GM18511 (cell line): ENCODE data around the gene KCP.

Experiments
- ATAC-seq: cut with Tn5 transposase; IDR thresholded peaks from one replicate; pipeline ENCODE4 v1.9.1; 2021; ENCODE audit warnings: mild to moderate bottlenecking, moderate library complexity; ENCODE audit not compliant: unreplicated experiment

Gene KCP

DNA sequence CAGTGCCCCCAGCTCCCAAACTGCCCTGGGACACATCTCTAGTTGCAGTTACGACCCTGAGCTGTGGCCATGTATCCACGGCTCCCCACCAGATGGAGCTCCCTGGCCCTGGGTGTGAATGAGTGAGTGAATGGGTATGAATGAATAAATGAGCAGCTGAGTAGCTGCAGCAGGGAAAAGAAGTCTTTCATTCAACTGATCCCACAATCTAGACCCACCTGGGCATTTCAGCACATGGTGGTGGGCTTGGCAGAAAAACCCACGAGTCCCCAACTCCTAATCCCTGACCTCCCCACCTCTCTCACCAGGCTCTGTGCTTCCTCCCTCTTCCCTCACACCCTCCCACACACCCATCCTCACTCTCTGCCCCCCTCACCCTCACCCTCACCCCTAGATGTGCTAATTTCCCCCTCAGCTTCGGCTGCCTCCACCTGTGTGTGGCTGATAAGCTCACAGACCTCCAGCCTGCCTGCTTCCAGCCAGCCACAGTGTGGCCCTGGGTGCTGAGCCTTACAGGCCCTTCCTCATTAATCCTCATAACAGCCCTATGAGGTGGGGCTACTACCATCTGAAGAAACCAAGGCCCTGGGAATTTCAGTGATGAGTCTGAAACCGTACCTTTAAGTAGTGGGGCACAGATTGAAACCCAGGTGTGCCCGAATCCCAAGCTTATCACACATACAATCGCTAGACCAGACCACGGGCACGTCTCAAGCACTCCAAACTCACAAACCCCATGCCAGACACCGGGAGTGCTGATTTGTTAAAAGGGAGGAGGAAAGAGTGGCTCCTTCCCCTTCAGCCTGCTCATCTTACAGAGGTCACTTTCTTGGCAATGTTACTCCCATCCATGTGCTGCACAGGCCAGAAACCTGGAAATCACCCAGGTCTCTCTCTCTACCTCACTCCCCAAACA lies 50.1 kb downstream of the KCP start:
- ATAC-seq = no peak

DNA sequence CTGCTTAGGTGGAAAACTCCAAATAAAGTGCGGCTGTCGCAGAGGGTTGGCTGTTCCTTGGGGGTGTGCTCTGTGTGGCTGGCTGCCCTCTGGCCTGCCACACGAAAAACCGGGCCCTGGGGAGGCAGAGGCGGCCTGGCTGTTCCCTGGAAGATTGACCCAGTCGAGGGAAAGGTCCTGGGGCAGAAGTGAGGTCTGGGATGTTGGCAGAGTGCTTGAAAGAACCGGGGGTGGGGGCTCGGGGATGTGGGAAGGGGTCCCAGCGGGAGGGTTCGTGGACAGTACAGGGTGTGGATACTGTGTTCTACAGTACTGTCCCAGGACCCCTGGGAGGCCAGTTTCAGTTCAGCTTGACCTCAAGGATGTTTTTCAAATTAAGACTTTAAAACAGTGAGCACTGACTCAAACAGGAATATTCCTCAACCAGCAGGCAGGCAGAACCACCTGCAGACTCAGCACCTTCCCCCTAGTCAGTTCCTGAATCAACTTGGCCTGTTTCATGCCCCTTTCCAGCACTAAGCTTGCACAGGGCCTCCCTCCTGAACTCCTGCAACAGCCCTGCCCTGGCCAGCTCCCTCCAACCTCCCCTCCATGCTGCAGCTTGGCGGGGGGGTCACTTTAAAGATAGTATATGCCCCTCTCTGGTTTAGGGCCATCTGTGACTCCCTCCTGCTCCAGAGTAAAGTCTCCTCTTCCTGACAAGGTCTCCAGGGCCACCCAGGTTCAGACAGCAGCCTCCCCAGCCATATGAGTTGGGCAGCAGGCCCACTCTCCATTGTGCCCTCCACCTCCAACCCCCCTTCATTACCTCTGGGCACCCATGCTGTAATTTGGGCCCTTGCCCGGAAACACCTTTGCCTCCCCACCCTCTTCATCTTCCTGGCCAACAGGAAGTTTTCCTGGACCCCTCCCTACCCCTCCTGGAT lies 51.0 kb downstream of the KCP start:
- ATAC-seq = no peak

DNA sequence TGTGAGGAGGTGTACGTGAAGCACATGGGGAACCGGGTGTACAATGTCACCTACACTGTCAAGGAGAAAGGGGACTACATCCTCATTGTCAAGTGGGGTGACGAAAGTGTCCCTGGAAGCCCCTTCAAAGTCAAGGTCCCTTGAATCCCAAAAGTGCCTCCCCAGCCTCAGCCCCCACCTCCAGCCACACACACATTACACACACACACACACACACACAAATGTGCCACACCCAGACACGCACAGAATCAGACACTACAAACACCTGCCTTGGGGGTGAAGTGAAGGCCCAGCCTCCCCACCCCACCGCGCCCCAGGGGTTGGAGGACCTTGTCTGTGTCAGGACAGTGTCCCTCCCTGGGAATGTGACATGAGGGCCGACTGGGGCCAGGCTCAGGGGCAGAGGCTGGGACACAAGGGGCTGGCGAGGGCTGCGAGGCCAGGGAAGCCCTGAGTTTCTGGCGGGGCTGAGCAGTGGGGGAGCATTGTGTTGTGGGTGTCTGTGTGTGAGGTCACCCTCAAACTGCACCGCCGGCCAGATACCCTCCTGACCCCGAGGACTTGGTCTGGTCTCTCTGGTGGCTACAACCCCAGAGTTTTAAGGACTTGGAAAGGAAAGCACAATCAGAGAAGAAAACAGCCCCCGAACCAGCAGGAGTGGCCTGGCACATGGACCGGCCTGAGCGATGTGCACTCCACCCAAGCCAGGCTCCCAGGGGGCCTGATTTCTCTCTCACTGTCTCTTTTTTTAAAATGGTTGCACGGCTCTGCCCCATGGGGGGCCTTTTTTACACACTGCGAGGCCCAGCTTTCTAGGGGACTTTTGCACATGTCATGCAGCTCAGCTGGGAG lies 51.9 kb downstream of the KCP start:
- no peak for ATAC-seq

DNA sequence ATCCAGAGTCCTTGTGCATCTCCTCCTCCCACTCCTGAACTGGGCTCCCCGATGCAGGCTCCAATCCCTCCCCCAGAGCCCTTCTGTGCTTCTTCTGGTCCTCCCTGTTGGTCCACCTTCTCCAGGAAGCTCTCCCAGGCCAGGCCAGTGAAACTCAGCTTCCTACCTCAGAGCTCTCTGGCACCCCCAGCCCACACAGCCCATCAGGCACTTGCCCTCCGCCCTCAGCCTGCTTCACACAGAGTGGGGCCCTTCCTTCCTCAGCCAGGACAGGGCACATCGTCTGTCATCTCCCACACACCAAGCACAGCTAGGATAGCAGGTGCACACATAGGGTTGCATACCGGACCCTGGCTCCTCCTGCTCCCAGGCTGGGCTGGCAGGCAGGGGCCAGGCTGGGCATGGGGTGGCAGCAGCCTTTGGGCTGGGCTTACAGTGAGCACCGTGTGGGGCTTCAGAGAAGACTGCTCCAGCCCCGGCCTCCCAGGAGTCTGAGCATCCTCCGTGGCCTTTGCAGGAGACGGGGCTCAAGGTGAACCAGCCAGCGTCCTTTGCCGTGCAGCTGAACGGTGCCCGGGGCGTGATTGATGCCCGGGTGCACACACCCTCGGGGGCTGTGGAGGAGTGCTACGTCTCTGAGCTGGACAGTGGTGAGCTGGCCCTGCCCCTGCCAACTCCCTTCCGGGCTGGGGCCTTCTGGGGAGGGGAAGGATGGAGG lies 54.3 kb downstream of the KCP start:
- ATAC-seq = no peak

DNA sequence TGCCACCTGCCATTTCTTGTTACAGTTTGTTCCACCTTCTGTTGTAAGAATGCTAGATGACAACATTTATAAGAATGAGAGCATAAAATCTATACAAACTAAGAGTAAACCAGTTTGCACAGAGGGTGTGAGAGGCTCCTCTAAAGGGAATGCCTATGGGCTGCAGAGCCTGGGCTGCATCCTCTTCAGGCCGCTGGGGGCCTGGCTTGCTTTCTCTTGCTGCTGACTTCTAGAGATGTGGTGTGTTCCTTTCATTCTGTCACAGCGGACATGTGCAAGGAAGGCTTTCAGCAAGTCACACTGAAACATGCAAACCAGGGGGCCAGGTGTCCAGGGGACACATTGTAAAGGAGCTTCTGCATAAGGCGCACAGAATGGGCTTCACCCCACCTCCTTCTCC lies 55.0 kb downstream of the KCP start:
- no peak for ATAC-seq

DNA sequence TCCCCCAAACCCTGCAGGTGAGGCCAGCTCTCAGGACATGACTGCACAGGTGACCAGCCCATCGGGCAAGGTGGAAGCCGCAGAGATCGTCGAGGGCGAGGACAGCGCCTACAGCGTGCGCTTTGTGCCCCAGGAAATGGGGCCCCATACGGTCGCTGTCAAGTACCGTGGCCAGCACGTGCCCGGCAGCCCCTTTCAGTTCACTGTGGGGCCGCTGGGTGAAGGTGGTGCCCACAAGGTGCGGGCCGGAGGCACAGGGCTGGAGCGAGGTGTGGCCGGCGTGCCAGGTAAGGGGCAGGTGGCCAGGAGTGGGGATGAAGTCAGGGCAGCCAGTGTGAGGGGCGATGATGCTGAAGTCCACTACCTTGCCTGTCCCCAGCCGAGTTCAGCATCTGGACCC lies 56.1 kb downstream of the KCP start:
- ATAC-seq = no peak

DNA sequence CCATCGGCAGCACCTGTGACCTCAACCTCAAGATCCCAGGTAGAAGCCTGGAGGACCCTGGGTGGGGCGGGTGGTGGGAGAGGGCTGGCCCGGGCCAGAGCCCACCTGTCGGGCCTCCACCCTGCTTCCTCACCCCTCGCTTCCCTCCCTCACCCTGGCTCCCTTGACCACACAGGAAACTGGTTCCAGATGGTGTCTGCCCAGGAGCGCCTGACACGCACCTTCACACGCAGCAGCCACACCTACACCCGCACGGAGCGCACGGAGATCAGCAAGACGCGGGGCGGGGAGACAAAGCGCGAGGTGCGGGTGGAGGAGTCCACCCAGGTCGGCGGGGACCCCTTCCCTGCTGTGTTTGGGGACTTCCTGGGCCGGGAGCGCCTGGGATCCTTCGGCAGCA lies 56.7 kb downstream of the KCP start:
- no peak for ATAC-seq

DNA sequence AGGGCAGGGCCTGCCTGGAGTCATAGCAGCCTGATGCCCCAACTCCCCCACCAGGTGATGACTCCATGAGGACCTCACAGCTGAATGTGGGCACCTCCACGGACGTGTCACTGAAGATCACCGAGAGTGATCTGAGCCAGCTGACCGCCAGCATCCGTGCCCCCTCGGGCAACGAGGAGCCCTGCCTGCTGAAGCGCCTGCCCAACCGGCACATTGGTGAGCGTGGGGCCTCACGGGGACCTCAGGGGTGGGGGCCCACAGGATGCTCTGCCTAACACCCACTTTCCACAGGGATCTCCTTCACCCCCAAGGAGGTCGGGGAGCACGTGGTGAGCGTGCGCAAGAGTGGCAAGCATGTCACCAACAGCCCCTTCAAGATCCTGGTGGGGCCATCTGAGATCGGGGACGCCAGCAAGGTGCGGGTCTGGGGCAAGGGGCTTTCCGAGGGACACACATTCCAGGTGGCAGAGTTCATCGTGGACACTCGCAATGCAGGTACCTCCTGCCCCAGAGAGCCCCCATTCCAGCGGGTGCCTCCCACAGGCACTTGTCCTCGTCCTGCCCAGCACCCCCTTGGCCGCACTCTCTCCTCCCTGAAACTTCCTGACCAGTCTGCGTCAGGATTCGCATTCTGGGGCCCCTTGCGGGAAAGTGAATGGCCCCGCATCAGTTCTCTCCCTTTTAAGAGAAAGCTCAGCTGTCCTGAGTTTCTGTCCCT lies 57.8 kb downstream of the KCP start:
- ATAC-seq = no peak

DNA sequence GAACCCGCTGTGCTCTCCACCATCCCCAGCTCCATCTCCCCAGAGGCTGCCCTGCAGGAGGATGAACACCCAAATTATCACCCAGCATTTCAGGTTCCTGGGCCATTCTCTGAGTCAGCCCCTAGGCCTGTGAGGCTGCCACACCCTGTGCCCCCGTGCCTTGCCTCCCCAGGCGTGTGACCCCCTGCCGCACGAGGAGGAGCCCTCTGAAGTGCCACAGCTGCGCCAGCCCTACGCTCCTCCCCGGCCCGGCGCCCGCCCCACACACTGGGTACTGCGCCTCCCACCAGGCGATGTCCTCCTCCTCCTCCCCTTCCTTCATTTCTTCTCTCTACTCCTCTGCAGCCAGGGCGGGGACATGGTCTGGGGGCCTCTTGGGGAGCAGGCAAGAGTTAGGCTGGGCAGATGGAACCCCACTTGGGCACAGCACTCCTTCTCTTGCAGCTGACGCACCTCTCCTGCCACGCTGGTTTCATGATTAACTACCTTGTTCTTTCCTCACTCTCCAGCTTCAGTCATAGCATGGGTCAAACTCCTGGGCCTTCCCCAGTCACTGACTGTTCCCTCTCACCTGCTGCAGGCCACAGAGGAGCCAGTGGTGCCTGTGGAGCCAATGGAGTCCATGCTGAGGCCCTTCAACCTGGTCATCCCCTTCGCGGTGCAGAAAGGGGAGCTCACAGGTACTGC lies 60.6 kb downstream of the KCP start:
- no peak for ATAC-seq

DNA sequence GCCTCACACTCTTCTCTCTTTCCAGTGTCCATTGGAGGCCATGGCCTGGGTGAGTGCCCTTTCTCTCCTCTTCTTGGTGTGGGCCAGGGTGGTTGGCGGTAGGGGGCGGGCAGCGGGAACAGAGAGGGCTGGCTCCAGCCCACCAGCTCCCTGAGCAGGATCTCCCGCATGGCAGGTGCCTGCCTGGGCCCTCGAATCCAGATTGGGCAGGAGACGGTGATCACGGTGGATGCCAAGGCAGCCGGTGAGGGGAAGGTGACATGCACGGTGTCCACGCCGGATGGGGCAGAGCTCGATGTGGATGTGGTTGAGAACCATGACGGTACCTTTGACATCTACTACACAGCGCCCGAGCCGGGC lies 61.4 kb downstream of the KCP start:
- ATAC-seq = no peak

DNA sequence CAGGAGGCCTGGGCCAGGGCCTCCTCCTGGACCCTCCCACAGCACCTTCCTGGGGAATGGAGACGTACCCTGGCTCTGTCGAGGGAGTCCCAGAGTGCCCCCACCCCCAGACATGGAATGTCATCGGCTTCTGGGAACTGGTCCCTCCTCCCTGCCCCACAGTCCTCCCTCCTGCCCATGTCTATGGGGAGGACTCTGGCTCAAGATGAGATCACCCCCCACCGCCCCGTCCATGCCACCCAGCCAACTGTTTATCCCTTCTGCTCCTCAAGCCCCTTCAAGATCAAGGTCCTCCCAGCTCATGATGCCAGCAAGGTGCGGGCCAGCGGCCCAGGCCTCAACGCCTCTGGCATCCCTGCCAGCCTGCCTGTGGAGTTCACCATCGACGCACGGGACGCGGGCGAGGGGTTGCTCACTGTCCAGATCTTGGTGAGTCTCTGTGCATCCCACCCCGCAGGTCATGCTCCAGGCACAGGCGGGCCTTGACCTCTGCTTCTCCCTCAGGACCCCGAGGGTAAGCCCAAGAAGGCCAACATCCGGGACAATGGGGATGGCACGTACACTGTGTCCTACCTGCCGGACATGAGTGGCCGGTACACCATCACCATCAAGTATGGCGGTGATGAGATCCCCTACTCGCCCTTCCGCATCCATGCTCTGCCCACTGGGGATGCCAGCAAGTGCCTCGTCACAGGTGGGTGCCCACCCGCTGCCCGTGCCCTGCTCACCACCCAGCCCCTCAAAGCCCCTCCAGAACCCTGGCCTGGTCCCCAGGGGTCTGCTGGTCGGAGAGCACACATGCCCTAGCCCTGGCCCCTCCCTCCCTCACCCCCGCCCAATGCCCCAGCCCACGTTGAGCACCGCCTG lies 62.0 kb downstream of the KCP start:
- no peak for ATAC-seq

DNA sequence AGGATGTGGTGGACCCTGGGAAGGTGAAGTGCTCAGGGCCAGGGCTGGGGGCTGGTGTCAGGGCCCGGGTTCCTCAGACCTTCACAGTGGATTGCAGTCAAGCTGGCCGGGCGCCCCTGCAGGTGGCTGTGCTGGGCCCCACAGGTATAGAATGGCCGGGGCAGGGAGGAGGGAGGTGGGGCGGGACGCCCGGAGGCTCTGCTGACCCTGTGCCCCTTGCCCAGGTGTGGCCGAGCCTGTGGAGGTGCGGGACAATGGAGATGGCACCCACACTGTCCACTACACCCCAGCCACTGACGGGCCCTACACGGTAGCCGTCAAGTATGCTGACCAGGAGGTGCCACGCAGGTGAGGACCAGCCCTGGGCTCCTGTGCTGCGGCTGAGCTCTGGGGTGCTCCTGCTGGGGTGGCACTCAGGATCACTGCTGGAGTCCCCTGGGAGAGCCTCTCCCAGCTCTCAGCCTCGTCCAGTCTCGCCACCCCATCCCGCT lies 62.7 kb downstream of the KCP start:
- ATAC-seq = no peak

DNA sequence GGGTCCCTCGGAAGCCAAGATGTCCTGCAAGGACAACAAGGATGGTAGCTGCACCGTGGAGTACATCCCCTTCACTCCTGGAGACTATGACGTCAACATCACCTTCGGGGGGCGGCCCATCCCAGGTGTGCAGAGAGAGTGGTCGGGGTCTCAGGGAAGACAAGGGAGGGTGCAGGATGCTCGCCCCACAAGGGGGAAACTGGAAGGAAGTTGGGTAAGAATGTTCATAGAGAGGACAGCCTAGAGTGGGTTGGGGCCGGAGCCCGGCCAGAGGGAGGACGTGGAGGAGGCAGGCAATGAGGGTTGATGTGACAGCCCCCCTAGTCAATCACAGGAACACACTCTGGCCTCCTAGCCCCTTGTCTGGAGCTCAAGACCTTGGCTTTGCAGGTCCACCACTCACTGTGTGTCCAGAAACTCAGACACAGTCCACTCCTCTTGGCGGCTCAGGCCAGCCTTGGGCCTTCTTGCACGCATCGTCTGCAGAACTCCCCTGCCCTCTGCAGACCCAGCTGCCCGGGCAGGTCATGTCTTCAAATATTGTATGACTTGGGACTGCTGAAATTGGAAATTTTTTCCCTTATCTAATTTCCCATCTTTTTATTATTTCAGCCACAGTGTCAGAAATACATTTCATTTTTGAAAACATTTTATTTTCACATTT lies 63.6 kb downstream of the KCP start:
- ATAC-seq = no peak

DNA sequence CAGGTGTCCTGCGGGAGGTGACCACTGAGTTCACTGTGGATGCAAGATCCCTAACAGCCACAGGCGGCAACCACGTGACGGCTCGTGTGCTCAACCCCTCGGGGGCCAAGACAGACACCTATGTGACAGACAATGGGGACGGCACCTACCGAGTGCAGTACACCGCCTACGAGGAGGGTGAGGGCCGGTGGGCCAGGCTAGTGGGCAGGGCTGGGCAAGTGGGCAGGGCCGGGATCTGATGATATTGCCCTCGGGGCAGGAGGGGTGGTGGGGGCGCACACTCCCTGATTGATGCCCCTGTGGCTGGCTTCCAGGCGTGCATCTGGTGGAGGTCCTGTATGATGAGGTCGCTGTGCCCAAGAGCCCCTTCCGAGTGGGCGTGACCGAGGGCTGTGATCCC lies 64.5 kb downstream of the KCP start:
- ATAC-seq = no peak

DNA sequence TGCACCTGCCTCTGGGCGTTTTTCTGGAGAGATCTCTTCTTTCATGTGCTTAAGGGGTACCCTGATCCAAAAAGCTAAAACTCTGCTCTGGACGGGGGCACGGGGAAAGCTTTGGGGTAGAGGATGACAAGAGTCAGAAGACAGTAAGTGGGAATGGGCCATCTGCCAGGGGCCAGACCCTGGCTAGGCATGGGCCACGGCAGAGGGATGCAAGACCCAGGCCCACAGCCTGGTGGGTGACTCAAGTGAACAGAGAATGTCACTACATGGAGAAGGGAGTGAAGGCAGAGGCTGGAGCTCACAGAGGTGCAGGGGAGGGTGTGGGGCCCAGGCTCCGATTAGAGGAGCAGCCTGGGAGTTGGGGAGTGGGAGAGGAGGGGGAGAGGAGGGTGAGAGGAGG lies 65.0 kb downstream of the KCP start:
- ATAC-seq = no peak

DNA sequence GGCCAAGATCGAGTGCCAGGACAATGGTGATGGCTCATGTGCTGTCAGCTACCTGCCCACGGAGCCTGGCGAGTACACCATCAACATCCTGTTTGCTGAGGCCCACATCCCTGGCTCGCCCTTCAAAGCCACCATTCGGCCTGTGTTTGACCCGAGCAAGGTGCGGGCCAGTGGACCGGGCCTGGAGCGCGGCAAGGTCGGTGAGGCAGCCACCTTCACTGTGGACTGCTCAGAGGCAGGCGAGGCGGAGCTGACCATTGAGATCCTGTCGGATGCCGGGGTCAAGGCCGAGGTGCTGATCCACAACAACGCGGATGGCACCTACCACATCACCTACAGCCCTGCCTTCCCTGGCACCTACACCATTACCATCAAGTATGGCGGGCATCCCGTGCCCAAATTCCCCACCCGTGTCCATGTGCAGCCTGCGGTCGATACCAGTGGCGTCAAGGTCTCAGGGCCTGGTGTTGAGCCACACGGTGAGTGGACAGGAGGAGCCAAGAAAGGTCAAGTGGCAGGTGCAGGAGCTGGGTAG lies 65.7 kb downstream of the KCP start:
- ATAC-seq = no peak

DNA sequence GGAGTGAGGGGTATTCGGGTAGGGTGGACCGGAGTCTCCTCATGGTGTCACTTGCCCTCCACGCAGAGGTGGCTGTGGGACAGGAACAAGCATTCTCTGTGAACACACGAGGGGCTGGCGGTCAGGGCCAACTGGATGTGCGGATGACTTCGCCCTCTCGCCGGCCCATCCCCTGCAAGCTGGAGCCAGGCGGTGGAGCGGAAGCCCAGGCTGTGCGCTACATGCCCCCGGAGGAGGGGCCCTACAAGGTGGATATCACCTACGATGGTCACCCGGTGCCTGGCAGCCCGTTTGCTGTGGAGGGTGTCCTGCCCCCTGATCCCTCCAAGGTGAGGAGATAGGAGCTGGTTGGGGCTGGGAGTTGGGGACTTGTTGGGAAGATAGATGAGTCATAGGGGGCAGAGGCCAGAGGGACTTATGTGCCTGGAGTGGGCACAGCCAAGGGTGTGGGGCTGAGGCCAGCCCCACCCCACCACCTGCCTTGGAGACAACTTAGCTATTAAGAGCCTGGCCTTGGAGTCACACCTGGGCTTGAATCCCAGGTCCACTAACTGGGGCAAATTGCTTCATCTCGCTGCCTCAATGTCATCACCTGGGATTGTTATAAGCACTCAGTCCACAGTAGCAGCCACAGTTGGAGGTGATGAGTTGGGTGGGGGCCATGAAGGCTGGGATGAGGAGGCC lies 66.4 kb downstream of the KCP start:
- no peak for ATAC-seq
